ENCODE measurements around the gene SPRED2. TPM values are rescaled to one million over a fixed set of nuclear protein-coding genes. Genes with fewer than 3 reads are reported as not detected.

The SPRED2 gene, protein sequence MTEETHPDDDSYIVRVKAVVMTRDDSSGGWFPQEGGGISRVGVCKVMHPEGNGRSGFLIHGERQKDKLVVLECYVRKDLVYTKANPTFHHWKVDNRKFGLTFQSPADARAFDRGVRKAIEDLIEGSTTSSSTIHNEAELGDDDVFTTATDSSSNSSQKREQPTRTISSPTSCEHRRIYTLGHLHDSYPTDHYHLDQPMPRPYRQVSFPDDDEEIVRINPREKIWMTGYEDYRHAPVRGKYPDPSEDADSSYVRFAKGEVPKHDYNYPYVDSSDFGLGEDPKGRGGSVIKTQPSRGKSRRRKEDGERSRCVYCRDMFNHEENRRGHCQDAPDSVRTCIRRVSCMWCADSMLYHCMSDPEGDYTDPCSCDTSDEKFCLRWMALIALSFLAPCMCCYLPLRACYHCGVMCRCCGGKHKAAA
- total RNA-seq (10 to 100 TPM; 34.5 to 47.1 TPM), polyA plus RNA-seq (ENCODE audit: insufficient read length in 6 of 6) (10 to 100 TPM; 31.5 to 41.5 (median 40.4) TPM)
- long read RNA-seq, donor 1, full-length matches to known transcripts: 6 of 6 reads
- long read RNA-seq, donor 1, partial matches to known transcripts: 0 of 6 reads
- long read RNA-seq, donor 1, other reads (novel, unspliced or antisense): 0 of 6 reads
- long read RNA-seq, donor 2, full-length matches to known transcripts: 9 of 9 reads
- long read RNA-seq, donor 2, partial matches to known transcripts: 0 of 9 reads
- long read RNA-seq, donor 2, other reads (novel, unspliced or antisense): 0 of 9 reads
- long read RNA-seq, donor 3, full-length matches to known transcripts: 2 of 2 reads
- long read RNA-seq, donor 3, partial matches to known transcripts: 0 of 2 reads
- long read RNA-seq, donor 3, other reads (novel, unspliced or antisense): 0 of 2 reads
- long read RNA-seq, donor 4, partial matches to known transcripts: 0 of 1 reads
- long read RNA-seq, donor 4, other reads (novel, unspliced or antisense): 1 of 1 reads
- long read RNA-seq, donor 5, full-length matches to known transcripts: 1 of 1 reads
- long read RNA-seq, donor 5, partial matches to known transcripts: 0 of 1 reads
- long read RNA-seq, donor 5, other reads (novel, unspliced or antisense): 0 of 1 reads
- long read RNA-seq, donor 6, full-length matches to known transcripts: 1 of 1 reads
- long read RNA-seq, donor 6, partial matches to known transcripts: 0 of 1 reads
- long read RNA-seq, donor 6, other reads (novel, unspliced or antisense): 0 of 1 reads
- long read RNA-seq, donor 7: 0 reads
- long read RNA-seq, donor 8, full-length matches to known transcripts: 9 of 9 reads
- long read RNA-seq, donor 8, partial matches to known transcripts: 0 of 9 reads
- long read RNA-seq, donor 8, other reads (novel, unspliced or antisense): 0 of 9 reads
- long read RNA-seq, donor 9: 0 reads
- long read RNA-seq, donor 10, partial matches to known transcripts: 0 of 3 reads
- long read RNA-seq, donor 10, other reads (novel, unspliced or antisense): 3 of 3 reads
- long read RNA-seq, donor 11, full-length matches to known transcripts: 2 of 2 reads
- long read RNA-seq, donor 11, partial matches to known transcripts: 0 of 2 reads
- long read RNA-seq, donor 11, other reads (novel, unspliced or antisense): 0 of 2 reads
- long read RNA-seq, donor 12, full-length matches to known transcripts: 3 of 3 reads
- long read RNA-seq, donor 12, partial matches to known transcripts: 0 of 3 reads
- long read RNA-seq, donor 12, other reads (novel, unspliced or antisense): 0 of 3 reads

DNA sequence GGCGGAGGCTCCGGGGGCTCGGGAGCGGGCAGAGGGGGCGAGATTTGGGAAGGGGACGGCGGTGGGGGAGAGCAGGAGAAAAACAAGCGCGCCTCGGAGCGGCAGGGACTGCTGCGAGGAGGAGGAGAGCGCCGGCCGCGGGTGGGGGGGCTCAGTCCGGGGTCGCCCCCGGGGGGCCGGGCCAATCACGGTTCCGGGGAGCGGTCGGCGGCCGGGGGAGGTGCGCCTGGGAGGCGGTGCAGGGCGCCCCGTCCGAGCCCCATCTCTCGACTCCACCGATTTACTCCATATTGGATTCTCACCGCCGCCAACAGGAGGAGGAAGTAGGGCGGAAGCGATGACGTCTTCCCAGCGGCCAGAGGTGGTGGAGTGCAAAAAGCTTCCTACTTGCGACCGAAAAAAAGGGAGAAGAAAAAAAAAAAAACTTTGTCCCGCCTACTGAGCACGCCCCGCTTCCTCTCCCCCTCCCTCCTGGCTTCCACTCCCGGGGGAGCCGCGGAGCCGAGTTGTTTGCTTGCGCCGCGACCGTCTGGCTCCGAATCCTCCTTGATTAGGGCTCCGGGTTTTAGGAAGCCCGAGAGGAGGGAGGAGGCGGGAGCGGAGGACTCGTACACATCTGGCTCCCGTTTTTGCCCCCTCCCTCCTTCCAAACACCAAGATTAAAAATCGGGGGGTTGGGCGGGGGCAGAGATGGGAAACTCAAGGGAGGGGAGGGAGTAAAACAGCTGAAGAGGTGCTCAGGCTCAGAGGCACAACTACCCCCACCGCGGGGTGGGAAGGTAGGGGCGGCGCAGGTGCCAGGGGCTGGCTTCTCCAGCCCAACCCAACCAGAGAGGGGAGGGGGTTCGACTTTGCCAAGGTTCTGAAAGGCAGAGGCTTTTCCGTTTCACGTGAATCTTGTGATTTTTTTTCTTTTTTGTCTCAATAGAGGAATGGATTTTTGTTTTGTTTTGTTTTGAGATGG lies at the start of gene SPRED2:
SPRED2 (minus strand) TSS at position 373 of the 964 bp plus-strand sequence. CDS start 612 bp downstream, outside the sequence.
- TF ChIP-seq CTCF (IDR thresholded peaks at IDR 0.05): no peak
- no peaks in the 10 kb centered on the region for H3K36me3 ChIP-seq
- no peaks in the 10 kb centered on the region for H3K27me3 ChIP-seq
- no peaks in the 10 kb centered on the region for H3K9me3 ChIP-seq
- peak within 1 kb of the TSS; percentile 85 to 86 for H3K27ac ChIP-seq
- DNase-seq: peak; percentile 92 to 96 (median 93)
- peak within 1 kb of the TSS; percentile 72 to 95 for H3K4me3 ChIP-seq
- H3K4me1 ChIP-seq: peaks cover 19 to 45% of the 10 kb centered on the region in 2 donors
- intact Hi-C loops (cut with DNase I): loop anchor here in 1 of 2 donors (10.0 kb wide), 1 partner anchor 158 kb away; no protein-coding TSS in a partner anchor
- ATAC-seq: peak; percentile 70

- DNase-seq (no peak), ATAC-seq (no peak)
- no peaks in the 10 kb centered on the region for H3K4me1 ChIP-seq
- H3K27ac ChIP-seq: no peak overlapping the region
- no peak overlapping the region for H3K4me3 ChIP-seq
- no peaks in the 10 kb centered on the region for H3K36me3 ChIP-seq
- intact Hi-C loops (cut with DNase I): no loop called here
- H3K9me3 ChIP-seq: no peaks in the 10 kb centered on the region
- H3K27me3 ChIP-seq: no peaks in the 10 kb centered on the region
- no peak for TF ChIP-seq CTCF (IDR thresholded peaks at IDR 0.05)
These were observed 49.6 kb upstream of the SPRED2 start for GRCh38 chr2:65481961-65482360.

DNA sequence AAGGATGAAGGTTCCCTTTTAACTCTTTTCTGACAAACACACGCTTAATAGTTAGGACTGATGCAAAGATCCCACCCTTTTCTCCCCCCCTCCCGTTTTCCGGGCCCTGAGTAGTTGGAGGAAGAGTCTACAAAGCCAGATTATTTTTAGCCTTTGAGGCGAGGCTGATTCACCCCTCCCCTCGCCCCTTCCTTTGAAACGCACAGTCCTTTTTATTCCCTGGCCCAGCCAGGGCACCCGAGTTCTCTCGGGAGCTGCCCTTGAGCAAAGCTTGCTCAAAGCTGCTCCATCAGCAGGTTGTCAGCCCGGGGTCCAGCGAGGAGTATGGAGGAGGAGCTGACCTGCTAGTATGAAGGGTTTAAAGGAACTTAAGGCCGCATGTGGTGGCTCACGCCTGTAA lies 47.1 kb upstream of the SPRED2 start:
- DNase-seq (peak in 1 of 4 donors; percentile 11), ATAC-seq (no peak)
- no peak for TF ChIP-seq CTCF (IDR thresholded peaks at IDR 0.05)

More for the DNA sequence above, 47.1 kb upstream of the SPRED2 start:
- Histone ChIP-seq H3K36me3 (no peaks in the 10 kb centered on the region), H3K4me1 (no peaks in the 10 kb centered on the region), H3K9me3 (peaks cover 0 to 10% of the 10 kb centered on the region in 2 donors), H3K27me3 (no peaks in the 10 kb centered on the region), H3K4me3 (no peak overlapping the region), H3K27ac (no peak overlapping the region)
- intact Hi-C loops (cut with DNase I): no loop called here

Measured in left lung (tissue), 14 donors.